HG02885 (cell line): Measurements from ENCODE around the gene ARPC4.

Source experiments
- ATAC-seq: cut with Tn5 transposase; IDR thresholded peaks from one replicate; pipeline ENCODE4 v1.9.1; 2021; ENCODE audit warnings: mild to moderate bottlenecking; ENCODE audit not compliant: unreplicated experiment, poor library complexity

The ARPC4 gene

DNA sequence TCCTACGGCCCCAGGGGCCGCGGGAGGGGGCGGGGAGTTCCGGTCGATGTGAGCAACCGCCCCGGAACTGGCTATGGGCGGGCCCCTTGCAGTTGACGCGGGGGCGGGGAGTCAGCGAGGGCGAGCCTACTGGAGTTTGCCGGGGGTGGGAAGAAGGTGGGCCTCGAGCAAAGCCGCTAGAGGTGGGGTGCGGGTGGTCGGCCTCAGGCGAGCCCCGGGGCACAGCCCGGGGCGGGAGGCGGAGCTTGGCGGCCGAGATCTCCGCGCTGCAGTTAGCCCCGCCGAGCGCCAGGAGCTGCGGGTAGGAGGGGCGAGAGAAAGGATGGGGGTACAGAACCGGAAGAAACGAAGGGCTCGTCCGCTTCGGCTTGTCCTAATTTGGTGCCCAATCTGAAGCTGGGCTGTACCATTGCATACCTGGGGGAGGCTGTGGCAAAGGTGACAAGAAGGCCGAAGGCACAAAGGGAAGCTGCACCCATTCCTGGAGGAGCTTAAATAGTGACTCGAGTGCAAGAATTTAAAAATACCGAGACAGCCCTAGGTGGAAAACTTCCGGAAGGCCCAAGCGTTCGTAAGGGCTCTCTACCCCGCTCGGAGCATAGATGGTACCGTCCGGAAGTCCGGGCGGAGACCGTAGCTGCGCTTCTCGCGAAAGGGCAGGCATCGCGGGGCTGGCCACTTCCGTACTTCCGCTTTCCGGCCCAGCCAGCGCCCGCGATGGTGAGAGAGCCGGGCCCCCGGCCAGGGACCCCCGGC lies at the start of gene ARPC4, which contains the start of gene TADA3:
Gene ARPC4 (plus strand): TSS at position 678 of the 756 bp plus-strand sequence. CDS start 40 bp downstream, at position 718.
Gene TADA3 (minus strand): TSS at position 69 of the 756 bp plus-strand sequence. CDS start 1,007 bp downstream, outside the sequence.
- peak; percentile 79 for ATAC-seq

DNA sequence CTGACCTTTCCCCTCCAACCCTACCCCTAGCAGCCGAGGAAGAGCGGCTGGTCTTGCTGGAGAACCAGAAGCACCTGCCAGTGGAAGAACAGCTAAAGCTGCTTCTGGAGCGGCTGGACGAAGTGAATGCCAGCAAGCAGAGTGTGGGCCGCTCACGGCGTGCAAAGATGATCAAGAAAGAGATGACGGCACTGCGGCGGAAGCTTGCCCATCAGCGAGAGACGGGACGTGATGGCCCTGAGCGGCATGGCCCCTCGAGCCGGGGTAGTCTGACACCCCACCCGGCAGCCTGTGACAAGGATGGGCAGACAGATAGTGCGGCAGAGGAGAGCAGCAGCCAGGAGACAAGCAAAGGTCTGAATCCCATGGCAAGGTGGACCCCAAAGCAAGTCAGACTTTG lies 49.3 kb upstream of the ARPC4 start:
- no peak for ATAC-seq

DNA sequence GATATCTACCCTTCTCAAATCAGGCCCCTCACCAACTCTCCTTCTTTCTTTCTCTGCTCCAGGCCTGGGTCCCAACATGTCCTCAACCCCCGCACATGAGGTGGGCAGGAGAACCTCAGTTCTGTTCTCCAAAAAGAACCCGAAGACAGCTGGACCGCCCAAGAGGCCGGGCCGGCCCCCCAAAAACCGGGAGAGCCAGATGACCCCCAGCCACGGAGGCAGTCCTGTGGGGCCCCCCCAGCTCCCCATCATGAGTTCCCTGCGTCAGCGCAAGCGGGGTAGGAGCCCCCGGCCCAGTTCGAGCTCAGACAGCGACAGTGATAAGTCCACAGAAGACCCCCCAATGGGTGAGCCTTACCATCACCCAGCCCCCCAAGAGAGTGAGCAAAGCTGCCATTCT lies 48.7 kb upstream of the ARPC4 start:
- ATAC-seq, result no peak

GRCh38 chr3:9745521-9745920 lies 47.4 kb upstream of the ARPC4 start:
- ATAC-seq, result no peak

- no peak for ATAC-seq
Observed at GRCh38 chr3:9746330-9746729, 46.6 kb upstream of the ARPC4 start.

DNA sequence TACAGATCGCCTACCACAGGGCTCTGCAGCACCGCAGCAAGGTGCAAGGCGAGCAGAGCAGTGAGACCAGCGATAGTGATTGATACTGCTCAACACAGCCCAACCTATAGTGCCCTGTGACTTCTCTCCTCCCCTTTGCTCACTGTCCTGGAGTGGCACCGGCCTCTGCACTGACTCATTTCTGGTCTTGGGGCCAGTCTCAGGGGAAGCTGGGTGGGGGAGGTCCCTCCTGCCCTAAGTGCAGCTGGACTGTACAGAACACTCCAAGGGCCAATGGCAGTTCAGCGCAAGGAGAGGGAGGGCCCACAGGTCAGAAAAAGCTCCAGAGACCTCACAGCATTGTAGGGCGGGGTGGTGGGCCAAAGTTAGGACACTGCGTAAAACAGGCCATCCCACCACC lies 45.6 kb upstream of the ARPC4 start:
- ATAC-seq, result no peak

- ATAC-seq, result no peak
Observed at GRCh38 chr3:9748031-9748430, 44.9 kb upstream of the ARPC4 start.

DNA sequence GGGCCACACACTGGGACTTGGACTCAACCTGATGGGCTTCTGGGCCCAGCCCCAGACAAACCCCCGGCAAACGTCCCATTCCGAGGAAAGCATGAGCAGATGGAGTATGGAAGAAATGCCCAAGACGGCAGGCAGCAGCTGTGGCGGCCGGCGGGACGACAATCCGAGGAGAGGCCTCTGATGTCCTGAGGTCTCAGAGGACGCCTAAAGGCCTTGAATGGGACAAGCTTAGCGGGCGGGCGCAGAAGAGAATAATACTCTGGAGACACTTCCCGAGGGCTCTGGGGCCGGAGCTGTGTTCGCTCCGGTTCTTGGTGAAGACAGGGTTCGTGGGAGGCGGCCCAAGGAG lies 43.6 kb upstream of the ARPC4 start:
- ATAC-seq, result no peak

- ATAC-seq, result peak; percentile 91
Observed at GRCh38 chr3:9749645-9750555, 43.0 kb upstream of the ARPC4 start, which contains the start of gene OGG1. Gene OGG1, plus strand, starts transcription at chr3:9749952. Its CDS starts 335 bp downstream, at chr3:9750287.

- no peak for ATAC-seq
Observed at GRCh38 chr3:9750556-9751411, 42.1 kb upstream of the ARPC4 start.

DNA sequence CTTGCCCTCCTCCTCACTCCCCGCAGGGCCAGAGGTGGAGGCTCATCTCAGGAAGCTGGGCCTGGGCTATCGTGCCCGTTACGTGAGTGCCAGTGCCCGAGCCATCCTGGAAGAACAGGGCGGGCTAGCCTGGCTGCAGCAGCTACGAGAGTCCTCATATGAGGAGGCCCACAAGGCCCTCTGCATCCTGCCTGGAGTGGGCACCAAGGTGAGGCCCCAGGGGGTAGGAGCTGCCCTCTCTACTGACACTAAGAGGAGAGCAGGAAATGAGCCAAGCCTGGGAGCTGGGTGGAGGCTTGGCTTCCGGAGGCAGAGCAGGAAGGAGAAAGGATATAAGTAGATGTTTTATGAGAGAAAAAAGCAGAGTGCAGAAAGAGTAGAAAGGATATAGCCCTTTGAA lies 38.2 kb upstream of the ARPC4 start:
- ATAC-seq, result no peak

- no peak for ATAC-seq
Observed at GRCh38 chr3:9757427-9757826, 35.5 kb upstream of the ARPC4 start.

GRCh38 chr3:9760779-9761505 lies 31.9 kb upstream of the ARPC4 start:
- ATAC-seq, result no peak

GRCh38 chr3:9761919-9762318 lies 31.0 kb upstream of the ARPC4 start:
- no peak for ATAC-seq

GRCh38 chr3:9762871-9763270 lies 30.0 kb upstream of the ARPC4 start:
- no peak for ATAC-seq

DNA sequence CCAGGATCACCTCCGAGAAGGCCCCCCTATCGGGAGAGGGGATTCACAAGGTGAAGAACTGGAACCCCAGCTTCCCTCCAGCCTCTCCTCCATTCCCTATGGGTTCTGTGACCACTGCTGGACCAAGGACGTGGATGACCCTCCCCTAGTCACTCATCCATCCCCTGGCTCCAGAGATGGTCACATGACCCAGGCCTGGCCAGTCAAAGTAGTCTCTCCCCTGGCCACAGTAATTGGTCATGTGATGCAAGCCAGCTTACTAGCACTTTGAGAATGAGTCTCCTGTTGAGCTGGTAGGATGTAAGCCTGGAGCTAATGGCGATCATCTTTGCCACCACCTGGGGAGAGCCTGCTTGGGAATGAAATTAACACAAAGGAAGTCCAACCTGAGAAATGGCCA lies 27.0 kb upstream of the ARPC4 start:
- ATAC-seq, result no peak

DNA sequence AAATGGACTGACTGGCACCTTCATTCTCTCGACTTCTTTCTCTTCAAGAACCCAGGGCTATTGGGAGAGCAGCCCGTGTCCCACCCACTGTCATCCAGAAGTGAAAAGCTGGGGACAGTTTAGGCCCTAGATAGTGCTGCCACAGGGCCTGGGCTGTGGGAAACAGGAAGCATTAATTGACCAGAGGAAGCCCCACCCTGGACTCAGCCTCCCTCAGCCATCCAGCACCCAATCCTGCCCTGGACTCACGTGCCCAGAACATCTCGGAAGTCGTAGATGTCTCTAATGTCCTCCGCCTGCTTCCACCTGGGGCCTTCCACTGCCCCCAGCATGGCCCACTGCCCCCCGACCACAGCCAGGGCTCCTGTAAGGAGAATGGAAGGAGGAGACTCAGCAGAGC lies 25.5 kb upstream of the ARPC4 start:
- no peak for ATAC-seq

- ATAC-seq, result no peak
Observed at GRCh38 chr3:9768141-9768775, 24.6 kb upstream of the ARPC4 start.

DNA sequence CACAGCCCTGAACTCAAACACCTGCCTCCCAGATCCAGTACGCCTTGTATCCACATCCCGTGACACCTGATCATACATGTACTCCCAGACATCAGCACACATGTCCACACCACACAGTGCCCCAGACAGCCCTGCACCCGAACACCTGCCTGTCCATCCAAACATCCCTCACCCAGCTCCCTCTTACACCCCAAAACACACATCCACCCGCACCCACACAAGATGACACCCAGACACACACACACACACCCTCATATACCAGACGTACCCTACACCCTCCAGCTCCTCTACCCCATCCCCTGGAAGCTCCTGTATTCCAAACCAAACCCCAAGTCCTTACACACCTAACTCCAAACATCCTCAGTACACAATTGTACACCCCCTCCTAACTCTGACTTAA lies 23.9 kb upstream of the ARPC4 start:
- ATAC-seq, result no peak
